ENCODE measurements around the gene CLASRP. TPM values are rescaled to one million over a fixed set of nuclear protein-coding genes. Genes with fewer than 3 reads are reported as not detected.
"Not testable (repeated sequence)": the region's sequence is repeated elsewhere in the genome, so short reads cannot be mapped to it uniquely, and the experiment has no call there.

The CLASRP gene
- total and polyA plus RNA-seq, 9 donors, result 29.5 to 113 (median 80.3) TPM

GRCh38 chr19:45117671-45118070 lies 78.8 kb downstream of the CLASRP start:
- Histone ChIP-seq H3K4me1 (ENCODE audit: insufficient read depth) (peaks cover 2% of the 10 kb centered on the region), H3K4me3 (no peak overlapping the region), H3K9me3 (no peaks in the 10 kb centered on the region), H3K36me3 (no peaks in the 10 kb centered on the region), H3K27ac (no peak overlapping the region), H3K27me3 (no peaks in the 10 kb centered on the region)
- intact Hi-C loops (cut with DNase I), result no loop called here
- no peak for TF ChIP-seq CTCF (IDR thresholded peaks at IDR 0.05)
- TF ChIP-seq POLR2A (IDR thresholded peaks at IDR 0.05), result no peak
- no peak for TF ChIP-seq EP300 (IDR thresholded peaks at IDR 0.05)
- WGBS, 3 donors, result 59 to 63% (median 62%) methylated on average over 9 to 12 of the region's 12 CpGs
- no peak for DNase-seq

GRCh38 chr19:45118106-45118505 lies 79.3 kb downstream of the CLASRP start:
- TF ChIP-seq EP300 (IDR thresholded peaks at IDR 0.05), result no peak
- TF ChIP-seq CTCF (IDR thresholded peaks at IDR 0.05), result no peak
- DNase-seq, result no peak
- no peaks in the 10 kb centered on the region for H3K27me3 ChIP-seq
- H3K4me3 ChIP-seq, result no peak overlapping the region
- H3K36me3 ChIP-seq, result no peaks in the 10 kb centered on the region
- peaks cover 2% of the 10 kb centered on the region for H3K4me1 ChIP-seq (ENCODE audit: insufficient read depth)
- no peak overlapping the region for H3K27ac ChIP-seq
- 76 to 82% (median 82%) methylated on average over 5 of the region's 5 CpGs for WGBS, 3 donors
- H3K9me3 ChIP-seq, result no peaks in the 10 kb centered on the region
- intact Hi-C loops (cut with DNase I), result no loop called here

- H3K27me3 ChIP-seq; H3K4me1 ChIP-seq (ENCODE audit: insufficient read depth); H3K9me3 ChIP-seq; H3K27ac ChIP-seq; DNase-seq; H3K36me3 ChIP-seq; intact Hi-C loops (cut with DNase I); H3K4me3 ChIP-seq: not testable (repeated sequence)
- WGBS, 3 donors, result 73 to 78% (median 73%) methylated on average over 18 of the region's 18 CpGs
These were observed 79.9 kb downstream of the CLASRP start for GRCh38 chr19:45118591-45119355.

GRCh38 chr19:45119582-45119981 lies 80.7 kb downstream of the CLASRP start:
- Histone ChIP-seq H3K27ac (no peak overlapping the region), H3K36me3 (no peaks in the 10 kb centered on the region), H3K4me3 (no peak overlapping the region), H3K27me3 (no peaks in the 10 kb centered on the region), H3K4me1 (ENCODE audit: insufficient read depth) (peaks cover 2% of the 10 kb centered on the region), H3K9me3 (no peaks in the 10 kb centered on the region)
- intact Hi-C loops (cut with DNase I), result no loop called here
- WGBS, 3 donors, result 87 to 93% (median 92%) methylated on average over 6 of the region's 6 CpGs
- DNase-seq, result no peak
- TF ChIP-seq EP300 (IDR thresholded peaks at IDR 0.05) (no peak), POLR2A (IDR thresholded peaks at IDR 0.05) (no peak), CTCF (IDR thresholded peaks at IDR 0.05) (no peak)

Small RNA genes lying within 50 kb of the gene (small RNA-seq; reads per million reads assigned to genes)
- not detected for gene RNU6-611P

Other genes starting within 250 kb of the CLASRP start
- gene BCAM, start 229.9 kb upstream of the CLASRP start, total RNA-seq, result 100 to 1,000 TPM in 2 of 7 donors, 10 to 100 TPM in 5; 18.4 to 419 (median 87.0) TPM
- gene BCAM, start 229.9 kb upstream of the CLASRP start, polyA plus RNA-seq, result 10 to 100 TPM in 1 of 2 donors, 1 to 10 TPM in 1; 9.7 to 62.0 TPM
- gene NECTIN2, start 192.7 kb upstream of the CLASRP start, total RNA-seq, result 100 to 1,000 TPM in 1 of 7 donors, 10 to 100 TPM in 6; 37.8 to 185 (median 71.8) TPM
- gene NECTIN2, start 192.7 kb upstream of the CLASRP start, polyA plus RNA-seq, result 10 to 100 TPM; 40.3 to 76.3 TPM
- 10 to 100 TPM; 23.5 to 63.9 (median 43.7) TPM for gene TOMM40, start 147.8 kb upstream of the CLASRP start, total RNA-seq
- gene TOMM40, start 147.8 kb upstream of the CLASRP start, polyA plus RNA-seq, result 10 to 100 TPM; 11.1 to 23.1 TPM
- 100 to 1,000 TPM; 138 to 799 (median 455) TPM for gene APOE, start 133.2 kb upstream of the CLASRP start, total RNA-seq
- gene APOE, start 133.2 kb upstream of the CLASRP start, polyA plus RNA-seq, result 100 to 1,000 TPM; 124 to 934 TPM
- 100 to 1,000 TPM in 1 of 7 donors, 10 to 100 TPM in 6; 14.4 to 104 (median 45.0) TPM for gene APOC1, start 124.4 kb upstream of the CLASRP start, total RNA-seq
- gene APOC1, start 124.4 kb upstream of the CLASRP start, polyA plus RNA-seq, result 100 to 1,000 TPM in 1 of 2 donors, 10 to 100 TPM in 1; 96.5 to 625 TPM
- under 1 TPM in 1 of 7 donors, not detected in 6; 0.57 TPM for gene APOC4, start 96.8 kb upstream of the CLASRP start, total RNA-seq
- not detected for gene APOC4, start 96.8 kb upstream of the CLASRP start, polyA plus RNA-seq
- gene APOC2, start 93.0 kb upstream of the CLASRP start, total RNA-seq, result 1 to 10 TPM in 2 of 7 donors, under 1 TPM in 1, not detected in 4; 0.32 to 1.6 (median 1.1) TPM
- 1 to 10 TPM in 1 of 2 donors, under 1 TPM in 1; 0.34 to 5.5 TPM for gene APOC2, start 93.0 kb upstream of the CLASRP start, polyA plus RNA-seq
- gene CLPTM1, start 83.7 kb upstream of the CLASRP start, total RNA-seq, result 100 to 1,000 TPM in 1 of 7 donors, 10 to 100 TPM in 6; 36.4 to 103 (median 82.0) TPM
- gene CLPTM1, start 83.7 kb upstream of the CLASRP start, polyA plus RNA-seq, result 10 to 100 TPM; 68.8 to 71.6 TPM
- 10 to 100 TPM in 5 of 7 donors, 1 to 10 TPM in 2; 5.4 to 23.2 (median 10.4) TPM for gene RELB, start 37.6 kb upstream of the CLASRP start, total RNA-seq
- 1 to 10 TPM; 3.0 to 7.1 TPM for gene RELB, start 37.6 kb upstream of the CLASRP start, polyA plus RNA-seq
- 1 to 10 TPM in 1 of 7 donors, under 1 TPM in 6; 0.24 to 2.4 (median 0.52) TPM for gene ZNF296, start 37.4 kb downstream of the CLASRP start, total RNA-seq
- under 1 TPM in 1 of 2 donors, not detected in 1; 0.29 TPM for gene ZNF296, start 37.4 kb downstream of the CLASRP start, polyA plus RNA-seq
- 10 to 100 TPM; 10.4 to 16.0 (median 12.1) TPM for gene GEMIN7, start 40.2 kb downstream of the CLASRP start, total RNA-seq
- 10 to 100 TPM in 1 of 2 donors, 1 to 10 TPM in 1; 9.7 to 11.7 TPM for gene GEMIN7, start 40.2 kb downstream of the CLASRP start, polyA plus RNA-seq
- 10 to 100 TPM; 18.5 to 28.4 (median 23.1) TPM for gene PPP1R37, start 54.1 kb downstream of the CLASRP start, total RNA-seq
- gene PPP1R37, start 54.1 kb downstream of the CLASRP start, polyA plus RNA-seq, result 10 to 100 TPM in 1 of 2 donors, 1 to 10 TPM in 1; 5.5 to 19.5 TPM
- gene NKPD1, start 121.9 kb downstream of the CLASRP start, total RNA-seq, result under 1 TPM; 0.15 to 0.57 (median 0.20) TPM
- gene NKPD1, start 121.9 kb downstream of the CLASRP start, polyA plus RNA-seq, result under 1 TPM in 1 of 2 donors, not detected in 1; 0.11 TPM
- gene TRAPPC6A, start 139.2 kb downstream of the CLASRP start, total RNA-seq, result 10 to 100 TPM; 14.2 to 32.9 (median 23.4) TPM
- 10 to 100 TPM in 1 of 2 donors, 1 to 10 TPM in 1; 1.8 to 33.7 TPM for gene TRAPPC6A, start 139.2 kb downstream of the CLASRP start, polyA plus RNA-seq
- gene BLOC1S3, start 139.7 kb downstream of the CLASRP start, total RNA-seq, result 10 to 100 TPM in 4 of 7 donors, 1 to 10 TPM in 3; 4.1 to 12.6 (median 11.9) TPM
- gene BLOC1S3, start 139.7 kb downstream of the CLASRP start, polyA plus RNA-seq, result 10 to 100 TPM in 1 of 2 donors, 1 to 10 TPM in 1; 5.2 to 11.3 TPM
- 1 to 10 TPM in 5 of 7 donors, under 1 TPM in 1, not detected in 1; 0.80 to 3.2 (median 1.4) TPM for gene EXOC3L2, start 206.4 kb downstream of the CLASRP start, total RNA-seq
- 1 to 10 TPM in 1 of 2 donors, under 1 TPM in 1; 0.63 to 1.4 TPM for gene EXOC3L2, start 206.4 kb downstream of the CLASRP start, polyA plus RNA-seq
- 10 to 100 TPM; 14.2 to 53.3 (median 43.1) TPM for gene MARK4, start 212.2 kb downstream of the CLASRP start, total RNA-seq
- 10 to 100 TPM; 24.6 to 51.5 TPM for gene MARK4, start 212.2 kb downstream of the CLASRP start, polyA plus RNA-seq